Neuronal stem cell (in vitro differentiated cells): ENCODE measurements around the gene TAF11L3. TPM values are rescaled to one million over a fixed set of nuclear protein-coding genes. Genes with fewer than 3 reads are reported as not detected.

ENCODE experiments used
- small RNA-seq: library from polyadenylated mRNA; stranded (forward); fragments of <200 nt; extraction: miRNeasy Mini kit (QIAGEN cat#:217004); gene quantifications from one replicate; pipeline ENCODE3, GENCODE V24; 2013; ENCODE audit not compliant: insufficient read depth

TAF11L3 gene

Small RNA genes within 50 kb of the gene (small RNA-seq; reads per million reads assigned to genes)
- gene AC106774.3 = not detected
